Glomerular visceral epithelial cell (primary cell): ENCODE results near the gene WDR55.
A peak's percentile ranks its signal among the peaks of the same experiment; 100 is the strongest.
"Not testable (repeated sequence)": the region's sequence is repeated elsewhere in the genome, so short reads cannot be mapped to it uniquely, and the experiment has no call there.

ENCODE experiments used
- DNase-seq: peaks from one replicate; pipeline ENCODE4 v3.0.0-alpha.2; 2016; ENCODE audit errors: extremely low spot score

WDR55 gene

DNA sequence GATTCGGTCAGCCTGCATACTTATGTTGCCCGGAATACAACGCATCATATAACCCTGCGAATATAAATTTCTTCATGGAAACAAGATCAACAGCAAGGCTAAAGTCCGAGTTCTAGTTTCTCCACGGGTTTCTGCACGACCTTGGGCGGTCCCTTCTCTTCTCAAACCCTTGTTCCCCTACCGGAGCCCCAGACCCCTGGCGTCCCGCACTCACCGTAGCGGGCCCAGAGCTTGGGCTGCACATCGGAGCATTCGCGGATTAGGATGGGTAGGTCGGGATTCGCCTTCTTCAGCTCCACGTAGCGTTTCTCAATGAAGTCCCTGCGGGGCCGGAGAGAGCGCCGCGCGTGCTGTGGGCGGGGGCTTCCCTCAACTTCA lies 17.7 kb upstream of the WDR55 start:
- DNase-seq: no peak

DNA sequence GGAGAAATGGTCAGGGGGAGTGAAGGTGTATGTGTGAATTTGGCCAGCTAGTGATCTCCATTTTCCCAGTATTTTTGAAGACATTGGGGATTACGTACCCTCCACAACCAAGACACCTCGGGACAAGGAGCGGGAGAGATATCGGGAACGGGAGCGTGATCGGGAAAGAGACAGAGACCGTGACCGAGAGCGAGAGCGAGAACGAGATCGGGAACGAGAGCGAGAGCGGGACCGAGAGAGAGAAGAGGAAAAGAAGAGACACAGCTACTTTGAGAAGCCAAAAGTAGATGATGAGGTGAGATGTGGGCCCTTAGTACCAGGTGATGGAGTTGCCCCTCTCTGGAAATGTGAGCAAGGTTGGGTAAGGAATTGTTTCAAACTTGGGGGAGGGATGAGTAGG lies 5.8 kb upstream of the WDR55 start:
- DNase-seq: no peak

DNA sequence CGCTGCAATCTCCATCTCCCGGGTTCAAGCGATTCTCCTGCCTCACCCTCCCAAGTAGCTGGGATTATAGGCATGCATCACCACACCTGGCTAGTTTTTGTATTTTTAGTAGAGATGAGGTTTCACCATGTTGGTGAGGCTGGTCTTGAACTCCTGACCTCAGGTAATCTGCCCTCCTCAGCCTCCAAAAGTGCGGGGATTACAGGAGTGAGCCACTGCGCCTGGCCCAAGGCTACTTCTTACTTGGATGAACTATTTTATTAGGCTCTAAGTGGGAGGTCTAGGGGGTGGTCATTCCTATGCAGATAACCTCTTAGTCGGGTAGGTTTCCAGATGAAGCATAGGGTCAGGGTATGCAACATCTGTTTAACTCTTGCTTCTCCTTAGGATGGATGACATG lies 4.3 kb upstream of the WDR55 start:
- DNase-seq: not testable (repeated sequence)

DNA sequence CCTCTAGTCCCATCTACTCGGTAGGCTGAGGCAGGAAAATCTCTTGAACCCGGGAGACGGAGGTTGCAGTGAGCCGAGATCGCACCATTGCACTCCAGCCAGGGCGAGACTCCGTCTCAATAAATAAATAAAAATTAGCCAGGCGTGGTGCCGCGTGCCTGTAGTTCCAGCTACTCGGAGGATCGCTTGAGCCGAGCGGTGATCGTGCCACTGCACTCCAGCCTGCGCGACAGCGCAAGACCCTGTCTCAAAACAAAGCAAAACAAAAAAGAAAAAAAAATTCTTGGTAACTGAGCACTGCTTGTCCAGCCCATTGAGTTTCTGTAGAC lies 710 bp upstream of the WDR55 start:
- no peak for DNase-seq

DNA sequence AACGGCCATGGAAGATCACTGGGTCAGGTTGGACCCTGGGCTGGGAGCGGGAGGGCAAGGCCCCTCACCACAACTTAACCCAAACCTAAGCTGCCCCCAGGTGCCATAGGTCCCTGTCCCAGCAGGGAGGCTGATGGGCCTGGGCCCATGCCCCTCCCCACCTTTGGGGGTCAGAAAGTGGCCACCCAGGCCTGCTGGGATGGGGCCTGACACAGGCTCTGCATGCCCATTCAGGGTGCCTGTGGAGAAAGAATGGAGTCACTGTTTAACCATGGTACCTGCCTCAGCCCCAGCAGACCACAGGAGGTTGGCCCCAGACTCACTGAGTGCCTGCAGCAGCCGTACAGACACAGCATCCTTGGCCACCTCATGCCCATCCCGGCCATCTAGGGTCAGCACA lies 6.3 kb downstream of the WDR55 start:
- DNase-seq: not testable (repeated sequence)

DNA sequence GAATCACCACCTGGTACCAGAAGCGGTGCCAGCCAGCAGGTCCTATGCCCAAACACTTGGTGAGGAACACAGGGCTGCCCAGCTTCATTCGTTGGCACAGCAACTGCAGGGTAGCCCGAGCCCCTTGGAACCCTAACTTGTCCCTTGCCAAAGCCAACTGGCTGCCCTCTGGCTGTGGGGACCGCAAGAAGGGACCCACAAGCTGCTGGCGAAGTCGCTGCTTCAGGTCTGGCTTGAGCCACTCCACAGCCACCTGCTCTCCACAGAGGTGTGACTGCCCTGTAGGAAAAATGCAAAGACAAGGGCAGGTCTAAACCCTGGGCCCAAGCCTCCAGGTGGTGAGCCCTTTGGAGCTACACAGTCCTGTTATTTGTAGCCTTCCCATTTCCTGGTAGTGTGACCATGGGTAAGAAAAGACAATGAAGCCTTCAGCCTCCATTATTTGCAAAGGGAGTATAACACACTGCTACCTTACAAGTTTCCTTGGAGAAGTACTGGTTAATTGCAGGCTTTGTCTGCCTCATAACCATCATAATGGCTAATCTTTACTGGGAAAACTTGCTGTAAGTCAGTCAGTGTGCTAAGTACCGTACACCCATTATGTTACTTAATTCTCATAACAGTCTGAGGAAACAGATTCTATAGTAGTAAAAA lies 6.9 kb downstream of the WDR55 start:
- no peak for DNase-seq

DNA sequence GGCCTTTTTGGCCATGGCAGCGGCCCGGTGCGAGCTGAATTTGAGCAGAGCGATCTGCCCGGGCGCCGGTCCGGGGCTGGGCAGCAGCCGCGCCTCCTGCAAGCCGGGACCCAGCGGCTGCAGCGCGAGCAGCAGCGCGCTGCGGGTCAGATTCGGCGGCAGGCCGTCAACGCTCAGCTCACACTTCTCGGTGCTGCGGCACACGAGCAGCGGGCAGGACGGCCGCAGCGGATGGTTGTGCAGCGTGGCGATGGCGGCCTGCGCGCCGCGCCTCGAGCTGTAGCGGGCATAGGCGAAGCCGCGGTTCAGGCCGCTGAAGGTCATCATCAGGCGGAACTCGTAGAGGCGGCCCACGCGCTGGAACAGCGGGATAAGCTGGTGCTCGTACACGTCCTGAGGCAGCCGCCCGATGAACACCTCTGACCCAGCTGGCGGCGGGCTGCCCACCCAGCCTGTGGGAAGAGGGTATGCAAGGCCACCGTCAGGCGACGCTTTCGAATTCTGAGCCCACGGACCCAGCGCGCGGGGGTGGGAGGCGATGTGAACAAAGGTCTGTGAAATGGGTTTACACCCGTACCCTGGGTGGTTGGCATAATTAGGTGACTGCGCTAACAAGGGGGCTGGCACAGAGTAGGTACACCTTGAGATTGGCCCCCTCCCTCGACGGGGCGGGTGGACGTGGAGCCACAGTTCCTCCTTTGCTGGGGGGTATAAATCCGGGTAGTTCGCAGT lies 7.9 kb downstream of the WDR55 start:
- DNase-seq: no peak

DNA sequence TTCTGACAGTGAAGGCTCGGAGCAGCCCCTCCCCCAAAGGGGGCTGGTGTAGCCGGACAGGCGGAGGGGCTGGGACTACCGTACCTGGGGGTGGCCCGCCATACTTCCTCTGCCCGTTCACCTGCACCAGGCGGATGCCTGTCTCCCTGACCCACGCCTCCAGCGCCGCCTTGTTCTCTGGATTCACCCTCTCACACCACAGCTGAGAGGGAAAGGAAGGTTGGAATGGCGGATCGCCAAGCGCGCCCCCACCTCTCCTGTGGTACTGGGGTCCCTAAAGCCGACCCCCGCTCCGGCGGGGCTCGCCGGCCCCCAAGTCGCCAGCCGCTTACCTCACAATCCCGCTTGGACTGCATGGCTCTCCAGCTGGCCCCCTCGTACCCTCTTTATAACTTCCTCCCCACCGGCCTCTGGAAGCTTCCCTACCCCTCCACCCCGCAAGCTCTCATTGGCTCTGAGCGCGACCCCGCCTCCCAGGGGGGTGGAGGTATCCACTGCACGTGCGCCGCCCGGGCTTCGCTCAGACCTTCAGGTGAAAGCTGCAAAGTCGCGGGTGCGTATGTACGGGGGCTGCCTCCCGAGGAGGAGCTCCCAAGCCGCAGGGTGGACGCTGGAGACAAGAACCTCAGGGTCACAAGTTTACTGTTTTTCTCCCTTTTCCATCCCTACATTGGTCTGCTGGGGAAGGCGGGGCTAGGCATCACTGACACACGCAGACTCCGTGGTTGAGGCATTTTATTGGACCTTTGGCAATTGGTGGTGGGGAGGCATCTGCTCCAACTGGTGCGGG lies 8.7 kb downstream of the WDR55 start, which contains the start of gene DND1:
Gene DND1, minus strand, starts transcription at position 390 of the 790 bp plus-strand sequence. Its CDS starts 34 bp downstream, at position 356.
- no peak for DNase-seq

DNA sequence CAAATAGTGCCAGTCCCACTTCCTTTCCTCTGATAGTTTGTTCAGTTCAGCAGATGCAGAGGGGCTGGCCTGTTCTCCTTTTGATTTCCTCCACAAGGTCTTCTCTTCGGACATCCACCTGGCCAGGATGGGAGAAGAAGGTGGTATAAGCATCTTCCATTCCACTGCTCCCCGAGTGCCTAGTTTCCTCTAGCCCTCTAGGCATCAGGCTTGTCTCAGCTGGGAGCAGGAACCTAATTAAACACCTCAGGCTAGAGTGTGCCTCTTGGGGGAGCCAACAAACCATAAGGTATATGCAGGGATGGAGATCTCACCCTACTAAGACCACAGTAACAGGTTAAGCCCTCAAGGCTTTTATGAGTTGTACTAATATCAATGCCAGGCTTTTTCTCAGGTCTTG lies 9.5 kb downstream of the WDR55 start:
- DNase-seq: no peak

DNA sequence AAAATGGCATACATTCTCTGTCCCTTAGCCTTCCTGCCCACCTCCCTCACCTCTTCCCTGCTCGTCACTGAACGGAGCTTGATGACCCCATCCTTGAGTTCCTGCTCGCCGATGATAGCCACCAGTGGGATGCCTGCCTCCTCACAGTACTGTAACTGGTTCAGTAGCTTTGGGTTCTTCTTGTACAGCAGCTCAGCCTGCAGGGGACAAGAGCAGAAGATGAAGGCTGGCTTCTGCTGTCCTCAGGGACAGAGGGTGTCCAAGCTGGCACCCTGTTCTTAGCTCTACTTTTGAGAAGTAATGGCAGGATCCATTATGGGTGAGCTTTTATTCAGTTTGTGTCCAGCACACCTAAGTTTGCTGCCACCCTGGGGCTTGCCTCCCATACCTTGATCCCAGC lies 9.9 kb downstream of the WDR55 start:
- DNase-seq: no peak

DNA sequence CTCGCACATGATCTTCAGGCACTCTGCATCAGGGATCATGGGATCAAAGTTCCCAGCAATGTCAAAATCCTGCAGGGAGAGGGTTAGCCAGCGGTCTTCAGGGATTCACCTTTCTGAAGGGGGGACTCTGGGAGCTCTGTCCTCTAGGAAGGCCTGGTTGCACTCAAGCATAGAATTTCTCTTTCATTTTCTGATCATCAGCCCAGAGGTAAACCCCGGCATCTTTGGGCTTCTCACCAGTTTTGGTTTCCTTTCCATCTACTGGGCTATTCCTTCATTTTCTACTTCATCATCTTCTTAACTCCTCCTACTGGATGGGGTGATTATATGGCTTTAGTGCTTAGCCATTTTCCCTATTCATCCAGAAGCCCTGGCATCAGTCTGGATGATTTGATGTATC lies 13.2 kb downstream of the WDR55 start:
- no peak for DNase-seq

DNA sequence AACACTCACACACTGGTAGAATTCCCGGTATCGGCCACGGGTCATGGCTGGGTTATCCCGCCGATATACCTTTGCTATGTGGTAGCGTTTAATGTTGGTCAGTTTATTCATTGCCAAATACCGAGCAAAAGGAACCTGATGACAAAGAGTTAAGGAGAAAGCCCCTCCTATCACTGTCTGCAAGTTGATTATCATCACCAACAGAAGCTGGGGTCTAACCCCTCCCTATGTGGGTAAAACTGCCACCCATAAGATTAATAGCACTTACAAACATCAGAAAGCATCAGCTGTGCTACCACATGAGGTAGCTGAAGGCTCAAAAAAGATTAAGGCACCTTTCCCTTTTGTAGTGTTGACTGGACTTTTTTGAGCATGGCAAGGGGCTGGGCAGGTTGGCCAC lies 14.3 kb downstream of the WDR55 start:
- no peak for DNase-seq

DNA sequence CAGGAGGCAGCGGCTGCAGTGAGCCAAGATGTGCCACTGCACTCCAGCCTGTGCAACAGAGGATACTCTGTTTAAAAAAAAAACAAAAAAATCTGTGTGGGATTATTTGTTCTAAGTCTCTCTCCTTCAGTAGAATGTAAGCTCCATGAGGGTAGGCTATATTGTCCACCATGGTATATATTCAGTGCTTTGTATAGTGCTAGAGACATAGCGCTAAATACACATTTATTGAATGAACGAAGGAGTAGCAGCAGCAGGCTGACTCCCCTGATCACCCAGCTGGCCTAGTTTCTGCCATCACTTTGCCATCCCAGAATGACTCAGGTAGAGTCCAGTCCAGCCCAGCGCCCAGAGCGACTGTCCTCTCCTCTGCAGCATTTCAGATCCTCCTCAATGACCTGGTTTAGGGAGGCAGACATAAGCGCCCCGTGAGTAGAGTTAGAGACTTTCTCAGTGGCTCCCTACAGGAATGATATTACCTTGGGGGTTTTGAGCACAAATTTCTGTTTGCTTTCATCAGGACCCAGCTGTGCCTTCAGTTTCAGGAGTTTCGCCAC lies 25.8 kb downstream of the WDR55 start:
- DNase-seq: no peak

DNA sequence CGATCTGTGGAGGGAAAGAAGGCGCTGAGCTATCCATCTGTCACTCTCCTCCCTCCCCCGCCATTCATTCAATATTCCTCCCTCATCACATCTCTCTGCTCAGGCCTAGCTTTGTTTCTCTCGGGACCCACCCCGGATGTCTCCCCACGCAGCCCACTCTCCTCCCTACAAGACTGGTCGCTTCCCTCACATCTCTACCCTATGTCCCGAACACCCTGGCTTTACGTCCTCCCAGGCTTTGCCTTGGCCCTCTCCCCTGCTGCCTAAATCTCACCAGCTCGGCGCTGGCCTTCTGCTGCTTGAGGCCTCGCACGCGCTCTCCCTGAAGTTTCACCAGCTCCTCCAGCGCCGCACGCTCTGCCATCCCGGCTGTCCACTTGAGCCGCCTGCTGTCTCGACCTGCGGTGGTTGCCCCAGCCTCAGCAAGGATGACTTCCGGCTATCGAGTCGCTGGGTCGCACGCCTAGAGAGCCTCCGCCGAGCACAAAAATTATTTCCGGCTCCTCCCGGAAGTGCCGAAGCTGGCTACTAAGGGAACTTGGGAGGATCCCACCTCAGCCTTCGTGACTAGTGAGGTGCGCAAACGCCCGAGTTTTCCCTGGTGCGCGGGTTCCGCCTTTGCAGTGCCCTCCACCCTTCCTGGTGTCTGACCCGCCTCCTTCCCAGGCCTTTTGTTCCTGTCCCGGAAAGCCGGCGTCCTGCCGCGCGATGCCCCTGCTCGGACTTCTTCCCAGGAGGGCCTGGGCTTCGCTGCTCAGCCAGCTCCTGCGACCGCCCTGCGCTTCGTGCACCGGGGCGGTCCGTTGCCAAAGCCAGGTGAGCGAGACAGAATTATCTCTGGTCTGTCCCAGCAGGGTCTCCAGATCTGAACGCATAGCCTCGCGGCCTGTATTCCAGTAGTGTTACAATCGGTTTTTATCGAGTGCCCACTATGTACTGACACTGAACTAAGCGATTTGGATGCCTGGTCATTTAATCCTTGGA lies 26.5 kb downstream of the WDR55 start, which contains the start of the genes HARS1 and HARS2:
Gene HARS1, minus strand, starts transcription at position 430 of the 984 bp plus-strand sequence. Its CDS starts 66 bp downstream, at position 364.
Gene HARS2, plus strand, starts transcription at position 515 of the 984 bp plus-strand sequence. Its CDS starts 194 bp downstream, at position 709.
- DNase-seq: peak; percentile 98

DNA sequence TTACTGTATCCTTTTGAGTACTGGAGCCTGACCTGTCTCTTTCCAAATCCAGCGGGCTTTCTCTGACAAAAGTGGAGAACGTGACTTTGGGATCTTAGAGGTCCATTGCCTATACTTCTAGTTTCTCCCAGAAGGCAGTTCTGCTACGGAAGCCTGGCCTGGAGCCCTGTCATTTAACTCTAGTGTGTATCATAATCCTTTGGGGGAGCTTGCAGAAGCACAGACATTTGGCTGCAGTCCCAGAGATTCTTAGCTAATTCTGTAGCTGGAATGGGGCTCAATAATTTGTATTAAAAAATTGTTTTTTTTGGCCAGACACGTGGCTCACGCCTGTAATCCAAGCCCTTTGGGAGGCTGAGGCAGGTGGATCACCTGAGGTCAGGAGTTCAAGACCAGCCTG lies 29.6 kb downstream of the WDR55 start:
- no peak for DNase-seq

DNA sequence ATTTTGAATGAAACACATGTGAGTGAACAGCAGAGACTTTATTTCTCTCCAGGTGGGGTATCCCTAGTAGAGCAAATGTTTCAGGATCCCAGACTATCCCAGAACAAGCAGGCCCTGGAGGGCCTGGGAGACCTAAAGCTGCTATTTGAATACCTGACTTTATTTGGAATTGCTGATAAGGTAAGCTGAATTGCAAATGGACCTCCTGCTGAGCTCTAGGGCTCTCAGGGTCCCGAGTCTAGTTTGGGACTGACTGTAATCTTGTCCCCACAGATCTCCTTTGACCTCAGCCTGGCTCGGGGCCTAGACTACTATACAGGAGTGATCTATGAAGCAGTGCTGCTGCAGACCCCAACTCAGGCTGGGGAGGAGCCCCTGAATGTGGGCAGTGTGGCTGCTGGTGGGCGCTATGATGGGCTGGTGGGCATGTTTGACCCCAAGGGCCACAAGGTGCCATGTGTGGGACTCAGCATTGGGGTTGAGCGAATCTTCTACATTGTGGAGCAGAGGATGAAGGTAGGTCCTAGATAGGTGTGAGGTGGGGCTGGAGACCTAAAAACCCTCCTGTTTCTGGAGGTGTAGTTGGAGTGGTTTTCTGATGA lies 32.3 kb downstream of the WDR55 start:
- no peak for DNase-seq

DNA sequence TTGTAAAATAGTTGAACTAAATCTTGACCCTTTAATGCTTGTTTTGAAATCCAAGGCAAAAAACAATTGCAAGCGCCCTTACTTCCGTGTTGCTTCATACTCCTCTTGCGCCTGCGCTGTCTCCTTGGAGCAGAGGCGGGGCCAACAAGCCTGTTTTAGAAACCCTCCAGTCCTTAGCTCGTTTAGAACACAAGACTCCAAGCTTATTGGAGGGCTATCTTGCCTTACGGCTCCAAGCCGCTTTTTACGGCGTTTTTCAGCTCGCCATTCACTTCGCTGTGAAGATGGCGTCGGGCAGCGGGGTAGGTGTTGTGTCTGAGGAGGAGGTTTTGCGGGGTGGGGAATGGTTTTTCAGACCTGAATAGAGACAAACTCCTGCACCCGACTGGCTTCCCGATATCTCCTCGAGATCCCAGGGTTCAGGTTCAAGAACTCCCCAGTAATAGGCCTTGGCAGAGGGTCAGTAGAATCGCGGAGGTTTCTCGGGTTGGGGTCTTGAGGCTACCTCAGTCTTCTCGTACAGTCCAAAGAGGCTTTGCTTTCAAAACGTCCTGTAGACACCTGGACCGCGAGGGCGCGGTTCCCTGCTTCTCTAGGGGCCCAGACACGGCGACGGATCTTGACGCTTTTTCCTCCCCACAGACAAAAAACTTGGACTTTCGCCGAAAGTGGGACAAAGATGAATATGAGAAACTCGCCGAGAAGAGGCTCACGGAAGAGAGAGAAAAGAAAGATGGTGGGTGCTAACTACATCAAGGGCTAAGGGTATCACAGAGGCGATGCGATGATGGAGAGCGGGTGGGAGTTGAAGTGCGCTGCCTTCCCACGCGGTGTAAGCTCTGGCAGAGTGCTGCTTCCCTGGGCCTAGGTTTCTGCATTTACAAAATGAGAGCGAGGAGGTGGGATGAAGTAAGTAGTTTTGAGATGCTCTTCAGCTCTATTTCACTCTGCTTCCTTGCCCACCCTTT lies 35.8 kb downstream of the WDR55 start, which contains the start of gene ZMAT2:
Gene ZMAT2, plus strand, starts transcription at position 271 of the 968 bp plus-strand sequence. Its CDS starts 14 bp downstream, at position 285.
- peak; percentile 98 for DNase-seq

DNA sequence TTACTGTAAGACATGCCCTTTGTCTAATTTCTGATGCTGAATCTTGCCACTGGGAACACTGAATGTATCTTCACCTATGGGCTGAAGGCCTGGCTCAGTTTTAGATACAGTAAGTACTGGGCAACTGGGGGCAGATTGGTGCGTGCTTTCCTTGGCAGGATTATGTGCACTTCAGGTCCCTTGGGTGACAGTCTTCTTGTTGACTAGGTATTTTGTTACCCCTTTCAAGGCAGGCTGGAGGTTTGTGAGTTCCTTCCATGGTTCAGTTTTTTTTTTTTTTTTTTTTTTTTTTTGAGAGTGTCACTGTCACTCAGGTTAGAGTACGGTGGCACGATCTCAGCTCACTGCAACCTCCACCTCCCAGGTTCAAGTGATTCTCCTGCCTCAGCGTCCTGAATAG lies 43.1 kb downstream of the WDR55 start:
- no peak for DNase-seq

DNA sequence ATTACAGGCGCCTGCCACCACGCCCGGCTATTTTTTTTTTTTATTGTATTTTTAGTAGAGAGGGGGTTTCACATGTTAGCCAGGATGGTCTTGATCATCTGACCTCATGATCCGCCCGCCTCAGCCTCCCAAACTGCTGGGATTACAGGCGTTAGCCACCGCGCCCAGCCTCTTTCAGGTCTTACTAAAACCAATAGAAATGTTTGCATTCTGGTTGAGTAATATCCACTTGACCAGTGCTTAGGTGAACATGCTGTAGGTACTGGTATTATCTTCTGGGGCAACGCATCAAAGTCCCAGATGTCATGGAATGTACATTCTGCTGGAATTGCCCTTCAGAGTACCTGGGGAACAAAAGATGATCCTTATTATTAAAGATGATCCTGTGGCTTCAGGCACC lies 44.1 kb downstream of the WDR55 start:
- DNase-seq: not testable (repeated sequence)
